H1 (cell line): ENCODE measurements around the gene CRIP1. TPM values are rescaled to one million over a fixed set of nuclear protein-coding genes. Genes with fewer than 3 reads are reported as not detected.

Experiments
- CTCF ChIA-PET: fragments of 300-600 bp; sonication (Branson Sonifier 250); formaldehyde crosslinking; loops from one replicate; lab custom pipeline; 2021; ENCODE audit not compliant: partially characterized antibody; lab: Charles Lee
- POLR2A ChIA-PET: fragments of 300-600 bp; sonication (Branson Sonifier 250); formaldehyde crosslinking; loops from one replicate; lab custom pipeline; 2021; ENCODE audit warnings: inconsistent platforms; ENCODE audit not compliant: partially characterized antibody; lab: Charles Lee
- DNase-seq, 2 experiments: peaks; one replicate each; pipeline versions ENCODE4 v3.0.0 to v3.0.0-alpha.2; 2010 to 2022; ENCODE audit warnings: low spot score in 2 of 2, low read depth in 1 of 2, mixed read lengths in 1 of 2
- FAIRE-seq: peaks from 2 replicates; lab custom pipeline; 2011; peaks lifted over from hg19 to GRCh38; lab: Jason Lieb, UNC
- H2AFZ ChIP-seq: 2 replicates; pipeline ENCODE4 v1.8.1; 2012; ENCODE audit warnings: low read length, inconsistent platforms
- H2AK5ac ChIP-seq: 2 replicates; pipeline ENCODE4 v1.6.1; 2013; ENCODE audit warnings: low read depth, low read length
- H2BK120ac ChIP-seq: replicated peaks from 2 replicates; pipeline ENCODE3; 2013; ENCODE audit warnings: low read depth, low read length, inconsistent platforms
- H2BK12ac ChIP-seq: 2 replicates; pipeline ENCODE4 v1.6.1; 2013; ENCODE audit warnings: low read depth, low read length
- H2BK15ac ChIP-seq: 2 replicates; pipeline ENCODE4 v1.6.1; 2013; ENCODE audit warnings: low read length
- H2BK20ac ChIP-seq: 2 replicates; pipeline ENCODE4 v1.6.1; 2013; ENCODE audit warnings: low read length
- H2BK5ac ChIP-seq: 2 replicates; pipeline ENCODE4 v1.6.1; 2013; ENCODE audit warnings: low read depth, low read length
- H3K14ac ChIP-seq: 2 replicates; pipeline ENCODE4 v1.6.1; 2013; ENCODE audit warnings: inconsistent platforms; ENCODE audit not compliant: insufficient read length
- H3K18ac ChIP-seq: 2 replicates; pipeline ENCODE4 v1.6.1; 2013; ENCODE audit warnings: low read length; ENCODE audit errors: extremely low read depth
- H3K23ac ChIP-seq: 2 replicates; pipeline ENCODE4 v1.6.1; 2013; ENCODE audit warnings: inconsistent platforms; ENCODE audit not compliant: insufficient read length
- H3K23me2 ChIP-seq: 2 replicates; pipeline ENCODE4 v1.6.1; 2013; ENCODE audit warnings: low read depth, low read length
- H3K27ac ChIP-seq: 2 replicates; pipeline ENCODE4 v1.6.1; 2011; ENCODE audit warnings: low read depth, low read length, inconsistent platforms
- H3K27me3 ChIP-seq, 4 experiments: replicated peaks in 1 of 4; 1 replicate in 1 of 4; 2 replicates in 3 of 4; pipeline versions ENCODE4 v1.6.1 to v1.8.1; 2011 to 2013; ENCODE audit warnings: low read length in 3 of 4, mild to moderate bottlenecking in 3 of 4, inconsistent platforms in 2 of 4, mixed read lengths in 2 of 4, moderate library complexity in 1 of 4; ENCODE audit not compliant: control insufficient read depth in 3 of 4, insufficient read depth in 3 of 4; ENCODE audit errors: extremely low read depth in 1 of 4
- H3K36me3 ChIP-seq, 4 experiments: 2 replicates each; pipeline versions ENCODE4 v1.6.1 to v1.8.1; 2011 to 2013; ENCODE audit warnings: mild to moderate bottlenecking in 4 of 4, low read length in 3 of 4, moderate library complexity in 2 of 4, control low read depth in 1 of 4, inconsistent platforms in 1 of 4; ENCODE audit not compliant: insufficient read depth in 4 of 4, control insufficient read depth in 2 of 4
- H3K4ac ChIP-seq: replicated peaks from 2 replicates; pipeline ENCODE3; 2013; ENCODE audit warnings: low read length, low read depth, mixed read lengths, inconsistent platforms; ENCODE audit not compliant: insufficient read length
- H3K4me1 ChIP-seq, 4 experiments: replicated peaks in 1 of 4; 1 replicate in 1 of 4; 2 replicates in 3 of 4; pipeline versions ENCODE4 v1.6.1 to v1.8.1; 2011 to 2013; ENCODE audit warnings: low read length in 3 of 4, inconsistent platforms in 2 of 4, mixed read lengths in 1 of 4; ENCODE audit not compliant: insufficient read depth in 4 of 4, control insufficient read depth in 3 of 4
- H3K4me2 ChIP-seq, 2 experiments: 2 replicates each; pipeline versions ENCODE4 v1.6.1 to v1.8.1; 2011 to 2013; ENCODE audit warnings: low read depth in 2 of 2, low read length in 2 of 2, control low read depth in 1 of 2, inconsistent platforms in 1 of 2, mild to moderate bottlenecking in 1 of 2; ENCODE audit not compliant: insufficient read depth in 1 of 2
- H3K4me3 ChIP-seq, 4 experiments: fragments of 200-600, 300-600 bp in 1 of 4; sonication (generic), shearing (Covaris generic), sonication (Bioruptor Twin) in 1 of 4; 2 replicates each; pipeline versions ENCODE4 v1.5.1 to v1.8.1; 2011 to 2016; ENCODE audit warnings: low read length in 4 of 4, low read depth in 3 of 4, control low read depth in 2 of 4, inconsistent platforms in 2 of 4, mild to moderate bottlenecking in 2 of 4, mixed read lengths in 1 of 4, moderate library complexity in 1 of 4; ENCODE audit not compliant: insufficient read depth in 2 of 4; ENCODE audit errors: extremely low read depth in 1 of 4
- H3K56ac ChIP-seq: replicated peaks from 2 replicates; pipeline ENCODE3; 2013; ENCODE audit warnings: low read depth, mild to moderate bottlenecking, mixed read lengths, low read length, inconsistent platforms; ENCODE audit not compliant: insufficient read length
- H3K79me1 ChIP-seq: 2 replicates; pipeline ENCODE4 v1.6.1; 2013; ENCODE audit warnings: low read depth, low read length, control low read depth
- H3K79me2 ChIP-seq, 2 experiments: 2 replicates each; pipeline versions ENCODE4 v1.6.1 to v1.8.1; 2012 to 2013; ENCODE audit warnings: low read length in 2 of 2, mild to moderate bottlenecking in 2 of 2, inconsistent platforms in 1 of 2; ENCODE audit not compliant: insufficient read depth in 2 of 2, control insufficient read depth in 1 of 2
- H3K9ac ChIP-seq, 4 experiments: replicated peaks in 1 of 4; 1 replicate in 1 of 4; 2 replicates in 3 of 4; pipeline versions ENCODE4 v1.6.1 to v1.8.1; 2011 to 2013; ENCODE audit warnings: low read depth in 3 of 4, low read length in 3 of 4, control low read depth in 2 of 4, mild to moderate bottlenecking in 2 of 4, moderate library complexity in 2 of 4, inconsistent platforms in 1 of 4; ENCODE audit errors: extremely low read depth in 1 of 4
- H3K9me3 ChIP-seq, 2 experiments: 2 replicates each; pipeline versions ENCODE4 v1.6.1 to v1.8.1; 2012 to 2013; ENCODE audit warnings: mild to moderate bottlenecking in 2 of 2, moderate library complexity in 2 of 2, control low read depth in 1 of 2, inconsistent platforms in 1 of 2, low read depth in 1 of 2, low read length in 1 of 2, mixed read lengths in 1 of 2; ENCODE audit not compliant: insufficient read depth in 2 of 2
- H4K20me1 ChIP-seq, 2 experiments: replicated peaks in 1 of 2; 2 replicates each; pipeline versions ENCODE3 to v1.8.1; 2011 to 2013; ENCODE audit warnings: inconsistent platforms in 2 of 2, low read length in 2 of 2, mild to moderate bottlenecking in 1 of 2; ENCODE audit not compliant: insufficient read depth in 2 of 2, control insufficient read depth in 1 of 2
- H4K5ac ChIP-seq: 2 replicates; pipeline ENCODE4 v1.6.1; 2013; ENCODE audit warnings: low read length, low read depth, mixed read lengths, inconsistent platforms; ENCODE audit not compliant: insufficient read length
- H4K8ac ChIP-seq: 2 replicates; pipeline ENCODE4 v1.8.0; 2013; ENCODE audit warnings: mild to moderate bottlenecking, moderate library complexity, low read length, inconsistent platforms; ENCODE audit not compliant: insufficient read depth; ENCODE audit errors: extremely low read depth
- H4K91ac ChIP-seq: replicated peaks from 2 replicates; pipeline ENCODE3; 2013; ENCODE audit warnings: low read length, mixed read lengths, inconsistent platforms; ENCODE audit not compliant: insufficient read length
- BACH1 ChIP-seq: IDR thresholded peaks from 2 replicates; pipeline ENCODE4 v1.6.1; 2012; ENCODE audit warnings: low read length, improper control_type of control experiment
- BCL11A ChIP-seq, 2 experiments: IDR thresholded peaks; one replicate each; pipeline ENCODE4 v1.6.1; 2011; ENCODE audit warnings: low read depth in 2 of 2, low read length in 2 of 2, mild to moderate bottlenecking in 2 of 2
- CTBP2 ChIP-seq: IDR thresholded peaks from 2 replicates; pipeline ENCODE4 v1.7.0; 2011; ENCODE audit warnings: borderline replicate concordance, mild to moderate bottlenecking, moderate library complexity, mixed read lengths, low read length; ENCODE audit not compliant: insufficient read depth, insufficient read length
- HDAC2 ChIP-seq, 2 experiments: fragments of 300-600 bp in 1 of 2; sonication (generic) in 1 of 2; IDR thresholded peaks; 2 replicates each; pipeline ENCODE4 v1.6.1; 2011 to 2012; ENCODE audit warnings: low read depth in 2 of 2, low read length in 2 of 2, mild to moderate bottlenecking in 2 of 2, moderate library complexity in 2 of 2, borderline replicate concordance in 1 of 2, inconsistent platforms in 1 of 2
- RAD21 ChIP-seq, 2 experiments: IDR thresholded peaks in 1 of 2; conservative IDR thresholded peaks in 1 of 2; 2 replicates each; pipeline ENCODE4 v1.6.1; 2011; ENCODE audit warnings: low read depth in 2 of 2, low read length in 2 of 2, improper control_type of control experiment in 1 of 2, inconsistent platforms in 1 of 2, mild to moderate bottlenecking in 1 of 2, moderate library complexity in 1 of 2
- RXRA ChIP-seq: IDR thresholded peaks from 2 replicates; pipeline ENCODE4 v1.6.1; 2011; ENCODE audit warnings: low read depth, mild to moderate bottlenecking, low read length, moderate library complexity; ENCODE audit not compliant: insufficient read depth
- SIN3A ChIP-seq, 2 experiments: IDR thresholded peaks in 1 of 2; conservative IDR thresholded peaks in 1 of 2; 2 replicates each; pipeline ENCODE4 v1.6.1; 2011 to 2012; ENCODE audit warnings: low read length in 2 of 2, improper control_type of control experiment in 1 of 2, low read depth in 1 of 2, mild to moderate bottlenecking in 1 of 2
- TAF7 ChIP-seq: optimal IDR thresholded peaks from 2 replicates; pipeline ENCODE3; 2011; ENCODE audit warnings: low read depth, mild to moderate bottlenecking, inconsistent platforms, low read length, moderate library complexity, borderline replicate concordance
- WGBS, 2 experiments: shearing (Covaris generic) in 1 of 2; methylation state at CpG; one replicate each; pipeline versions ENCODE4 v1.1.6 to v1.1.7; 2013 to 2015; ENCODE audit warnings: low lambda C conversion rate in 2 of 2, mixed read lengths in 2 of 2, inconsistent platforms in 1 of 2, low coverage in 1 of 2, missing lambda C conversion rate in 1 of 2; ENCODE audit not compliant: insufficient replicate concordance in 2 of 2, insufficient coverage in 1 of 2, insufficient read length in 1 of 2; ENCODE audit errors: extremely low coverage in 1 of 2, missing lambda C conversion rate in 1 of 2; 5-methylcytosine and 5-hydroxymethylcytosine counted together
- polyA plus RNA-seq, 7 experiments: library from polyadenylated mRNA; depleted of rRNA in 3 of 7; stranded (reverse) in 5 of 7; unstranded in 2 of 7; fragments of >200 nt in 5 of 7; fragments of 200-250 nt in 2 of 7; gene quantifications; 1 replicate in 5 of 7; 2 replicates in 1 of 7; 4 replicates in 1 of 7; pipeline versions ENCODE4 v1.2.1 to v1.2.3, GENCODE V29; 2011 to 2013; ENCODE audit warnings: missing spikeins in 2 of 7, mixed read lengths in 2 of 7
- total RNA-seq: library from RNA; stranded (reverse); fragmentation: NEBNext Ultra II Directional; extraction: Animal tissue kit (Norgen Biotek cat#: 25700); gene quantifications from 2 replicates; pipeline ENCODE4 v1.2.1, GENCODE V29; 2021
- TF ChIP-seq, protein P1 (sequence below): IDR thresholded peaks from 2 replicates; pipeline ENCODE4 v1.6.1; 2012; ENCODE audit warnings: low read length, inconsistent platforms

The CRIP1 gene
- total and polyA plus RNA-seq, 2 of the 8 experiments (the other 6 are each of a cell fraction or from before 2014, with no cell fraction given) = 1.2 to 2.2 TPM

DNA sequence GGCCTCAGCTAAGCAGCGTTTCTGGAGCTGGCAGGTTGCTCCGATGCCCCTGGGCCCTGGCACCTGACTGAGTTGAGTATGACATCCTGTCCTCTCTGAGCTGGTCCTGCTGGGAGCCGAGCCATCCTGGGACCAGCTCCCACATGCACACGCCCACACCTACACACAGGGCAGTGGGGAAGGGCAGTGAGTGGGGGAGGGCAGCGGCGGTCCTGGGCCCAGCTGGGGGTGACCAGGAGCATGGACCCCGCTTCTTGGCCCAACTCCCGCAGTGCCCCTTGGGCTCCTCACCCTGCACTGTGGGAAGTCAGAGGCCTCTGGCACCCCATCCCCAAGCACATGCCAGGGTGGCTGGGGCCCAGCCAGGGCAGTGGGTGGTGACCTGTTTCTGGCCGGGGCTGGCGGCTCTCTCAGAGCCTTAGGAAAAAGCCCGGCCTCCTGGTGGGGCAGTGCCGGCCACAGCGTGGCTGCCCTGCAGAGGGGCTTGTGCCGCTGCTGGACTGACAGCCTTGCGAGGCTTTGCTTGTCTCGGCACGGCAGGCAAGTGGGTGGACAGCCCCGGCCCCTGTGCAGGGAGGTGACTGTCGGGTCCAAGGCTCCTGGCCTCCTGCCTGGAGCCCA, 18.0 kb upstream of the CRIP1 start:
- H3K18ac ChIP-seq = no peak overlapping the region
- H4K91ac ChIP-seq = no peak overlapping the region
- no peak overlapping the region for H3K4me2 ChIP-seq
- H2BK12ac ChIP-seq = no peak overlapping the region
- H3K27ac ChIP-seq = no peak overlapping the region
- H3K79me2 ChIP-seq = no peaks in the 10 kb centered on the region; a peak in 1 of 4 replicates
- no peak overlapping the region for H2AK5ac ChIP-seq
- no peak overlapping the region for H3K56ac ChIP-seq
- H4K5ac ChIP-seq = no peak overlapping the region
- peaks cover 11 to 42% of the 10 kb centered on the region in 2 experiments for H4K20me1 ChIP-seq
- H2BK120ac ChIP-seq = no peak overlapping the region
- no peak overlapping the region for H2BK15ac ChIP-seq
- FAIRE-seq = no peak
- H3K27me3 ChIP-seq = peaks cover 0 to 6% (median 0%) of the 10 kb centered on the region in 4 experiments; a peak in 1 of 7 replicates
- no peak overlapping the region for H3K9ac ChIP-seq
- no peak overlapping the region for H2BK5ac ChIP-seq
- H3K4ac ChIP-seq = no peak overlapping the region
- H4K8ac ChIP-seq = no peak overlapping the region; the same call in 1 of the 2 replicates
- H3K4me3 ChIP-seq = no peak overlapping the region
- ChIA-PET CTCF (interaction anchor here (0.9 to 5.3 kb wide), 8 partner anchors 14 to 36 kb away, joined by 3 to 70 read pairs (median 9); no protein-coding TSS in a partner anchor), POLR2A (interaction anchor here (1.0 to 4.2 kb wide), 4 partner anchors 11 to 36 kb away, joined by 3 to 21 read pairs (median 4); no protein-coding TSS in a partner anchor)
- WGBS, 2 experiments = 97% methylated on average over 15 of the region's 19 CpGs; no CpG with 5 or more reads in 1 of the 2 experiments
- H3K79me1 ChIP-seq = no peaks in the 10 kb centered on the region
- no peak overlapping the region for H2BK20ac ChIP-seq
- H3K36me3 ChIP-seq = peaks cover 11 to 56% (median 23%) of the 10 kb centered on the region in 4 experiments; a peak in 7 of 8 replicates
- peaks cover 2% of the 10 kb centered on the region; the same call in 1 of the 2 replicates for H3K23me2 ChIP-seq
- no peak overlapping the region for H2AFZ ChIP-seq
- H3K23ac ChIP-seq = no peak overlapping the region
- no peak overlapping the region for H3K14ac ChIP-seq
- H3K9me3 ChIP-seq = no peaks in the 10 kb centered on the region
- no peak for DNase-seq
- H3K4me1 ChIP-seq = peaks cover 0 to 14% (median 5%) of the 10 kb centered on the region in 4 experiments; a peak in 3 of 7 replicates
- TF ChIP-seq RXRA (no peak), BACH1 (no peak), RAD21 (IDR thresholded peaks at IDR 0.05 in 1 of 2, conservative IDR thresholded peaks at IDR 0.05 in 1 of 2; ENCODE audit: low read depth in 2 of 2, low read length in 2 of 2) (no peak), CTBP2 (no peak), HDAC2 (IDR thresholded peaks at IDR 0.05; ENCODE audit: borderline replicate concordance in 1 of 2, low read depth in 2 of 2, low read length in 2 of 2) (no peak), TAF7 (no peak), BCL11A (IDR thresholded peaks at IDR 0.05; ENCODE audit: low read depth in 2 of 2, low read length in 2 of 2) (no peak), SIN3A (conservative IDR thresholded peaks at IDR 0.05 in 1 of 2, IDR thresholded peaks at IDR 0.05 in 1 of 2; ENCODE audit: low read depth in 1 of 2, low read length in 2 of 2) (no peak)
- TF ChIP-seq, protein P1, sequence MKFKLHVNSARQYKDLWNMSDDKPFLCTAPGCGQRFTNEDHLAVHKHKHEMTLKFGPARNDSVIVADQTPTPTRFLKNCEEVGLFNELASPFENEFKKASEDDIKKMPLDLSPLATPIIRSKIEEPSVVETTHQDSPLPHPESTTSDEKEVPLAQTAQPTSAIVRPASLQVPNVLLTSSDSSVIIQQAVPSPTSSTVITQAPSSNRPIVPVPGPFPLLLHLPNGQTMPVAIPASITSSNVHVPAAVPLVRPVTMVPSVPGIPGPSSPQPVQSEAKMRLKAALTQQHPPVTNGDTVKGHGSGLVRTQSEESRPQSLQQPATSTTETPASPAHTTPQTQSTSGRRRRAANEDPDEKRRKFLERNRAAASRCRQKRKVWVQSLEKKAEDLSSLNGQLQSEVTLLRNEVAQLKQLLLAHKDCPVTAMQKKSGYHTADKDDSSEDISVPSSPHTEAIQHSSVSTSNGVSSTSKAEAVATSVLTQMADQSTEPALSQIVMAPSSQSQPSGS = no peak
